Right cardiac atrium (tissue), 5 donors: ENCODE data around the gene SF3B5. TPM values are rescaled to one million over a fixed set of nuclear protein-coding genes. Genes with fewer than 3 reads are reported as not detected.
"Not testable (repeated sequence)": the region's sequence is repeated elsewhere in the genome, so short reads cannot be mapped to it uniquely, and the experiment has no call there.

Experiments
- ATAC-seq, 2 donors: fragments of 200-7000 bp; cut with Tn5 transposase; one replicate each; pipeline versions ENCODE4 v1.8.0 to v1.9.1; 2020; ENCODE audit warnings: moderate library complexity in 2 of 2, mild to moderate bottlenecking in 1 of 2
- DNase-seq, 3 donors: peaks; one replicate each; pipeline ENCODE4 v3.0.0-alpha.2; 2020
- H3K27ac ChIP-seq: one replicate; pipeline ENCODE4 v1.5.1; 2013; ENCODE audit warnings: mild to moderate bottlenecking, low read length, control low read depth, moderate library complexity
- H3K27me3 ChIP-seq: one replicate; pipeline ENCODE4 v1.6.1; 2013; ENCODE audit not compliant: control insufficient read depth, insufficient read depth
- H3K4me1 ChIP-seq: one replicate; pipeline ENCODE4 v1.6.1; 2013; ENCODE audit warnings: low read length; ENCODE audit not compliant: control insufficient read depth, insufficient read depth
- H3K4me3 ChIP-seq: one replicate; pipeline ENCODE4 v1.5.1; 2013; ENCODE audit warnings: low read length, control low read depth
- H3K9me3 ChIP-seq: one replicate; pipeline ENCODE4 v1.6.1; 2013; ENCODE audit warnings: low read length; ENCODE audit not compliant: control insufficient read depth
- WGBS: extraction: QIAGEN DNeasy Blood & Tissue Kit; methylation state at CpG from one replicate; pipeline ENCODE4 v1.1.7; 2013; 5-methylcytosine and 5-hydroxymethylcytosine counted together
- intact Hi-C, 4 donors: fragments of 100-400 bp; cut with DNase I; formaldehyde crosslinking; loops; one replicate each; pipeline versions ENCODE4 v1.11.0 to v1.14.0; 2022 to 2023
- polyA plus RNA-seq: library from polyadenylated mRNA; stranded (reverse); fragments of 200-250 nt; gene quantifications from one replicate; pipeline ENCODE4 v1.2.3, GENCODE V29; 2013
- total RNA-seq, 4 donors: library from RNA; stranded (reverse); fragmentation: NEBNext Ultra II Directional; extraction: Animal tissue kit (Norgen Biotek cat#: 25700); gene quantifications; one replicate each; pipeline ENCODE4 v1.2.1, GENCODE V29; 2021
- donor health status: healthy with polysubstance abuse.
- donor health status: DM: no; HTN: yes; CAD: no.
- donor health status: DM: no; HTN: no; CAD: no.
- donor health status: DM: no; HTN: yes; CAD: no; lungs with severe emphysema.
- donor health status: DM: yes; HTN: yes; CAD: no.

The SF3B5 gene
- total and polyA plus RNA-seq, 5 donors, result 108 to 173 (median 123) TPM

DNA sequence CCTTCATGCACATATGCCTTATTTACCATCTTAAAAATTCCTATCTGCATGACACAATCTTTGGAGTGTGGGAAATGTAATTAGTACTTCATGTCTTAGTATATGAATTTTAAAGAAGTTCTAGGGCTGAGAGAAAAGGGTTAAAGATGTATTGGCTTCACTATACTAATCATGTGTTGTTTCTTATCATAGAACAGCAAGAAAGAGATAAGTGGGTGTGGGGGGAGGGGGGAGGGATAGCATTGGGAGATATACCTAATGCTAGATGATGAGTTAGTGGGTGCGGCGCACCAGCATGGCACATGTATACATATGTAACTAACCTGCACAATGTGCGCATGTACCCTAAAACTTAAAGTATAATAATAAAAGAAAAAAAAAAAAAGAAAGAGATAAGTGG is 13.0 kb downstream of the SF3B5 start:
- WGBS, result 83% methylated on average over 3 of the region's 3 CpGs
- H3K4me3 ChIP-seq, H3K9me3 ChIP-seq, H3K27ac ChIP-seq, DNase-seq, intact Hi-C loops, ATAC-seq, H3K27me3 ChIP-seq, H3K4me1 ChIP-seq: not testable (repeated sequence)

DNA sequence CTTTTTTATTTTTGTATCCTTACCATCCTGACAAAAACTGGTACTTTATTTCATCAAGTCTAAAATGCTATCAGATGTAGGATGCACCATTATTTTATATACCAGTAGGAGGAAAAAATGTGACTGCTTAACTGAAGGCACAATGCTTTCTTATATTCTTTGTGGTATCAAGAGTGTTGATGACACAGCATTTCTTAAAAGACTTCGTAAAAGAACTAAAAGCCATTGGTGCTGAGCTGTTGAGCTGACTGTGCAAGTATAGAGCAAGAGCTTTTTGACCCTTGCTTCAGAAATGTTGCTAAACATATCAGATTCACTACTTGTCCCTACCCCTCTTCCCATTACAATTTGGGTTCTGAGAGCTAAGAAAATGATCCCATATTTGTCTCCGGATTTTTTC is 17.5 kb downstream of the SF3B5 start:
- H3K4me1 ChIP-seq, result no peaks in the 10 kb centered on the region
- intact Hi-C loops, result no loop called here
- H3K4me3 ChIP-seq, result no peak overlapping the region
- ATAC-seq, result no peak
- DNase-seq, result no peak
- 74% methylated on average over 2 of the region's 2 CpGs for WGBS
- H3K27me3 ChIP-seq, result no peaks in the 10 kb centered on the region
- H3K27ac ChIP-seq, result no peak overlapping the region
- no peaks in the 10 kb centered on the region for H3K9me3 ChIP-seq

DNA sequence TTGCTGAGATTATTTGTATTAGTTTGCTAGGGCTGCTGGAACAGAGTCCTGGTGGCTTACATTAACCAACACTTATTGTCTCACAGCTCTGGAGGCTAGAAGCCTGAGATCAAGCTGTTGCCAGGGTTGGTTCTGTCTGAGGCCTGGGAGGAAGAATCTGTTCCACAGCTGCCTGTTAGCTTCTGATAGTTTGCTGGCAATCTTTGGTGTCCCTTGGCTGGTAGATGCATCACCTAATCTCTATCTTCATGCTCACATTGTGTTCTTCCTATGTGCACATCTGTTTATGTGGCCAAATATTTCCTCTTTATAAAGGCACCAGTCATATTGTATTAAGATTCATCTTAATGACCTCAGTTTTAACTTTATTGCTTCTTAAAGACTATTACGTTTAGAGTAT is 19.5 kb downstream of the SF3B5 start:
- intact Hi-C loops, result no loop called here
- H3K27me3 ChIP-seq, result no peaks in the 10 kb centered on the region
- no peak for ATAC-seq

DNA sequence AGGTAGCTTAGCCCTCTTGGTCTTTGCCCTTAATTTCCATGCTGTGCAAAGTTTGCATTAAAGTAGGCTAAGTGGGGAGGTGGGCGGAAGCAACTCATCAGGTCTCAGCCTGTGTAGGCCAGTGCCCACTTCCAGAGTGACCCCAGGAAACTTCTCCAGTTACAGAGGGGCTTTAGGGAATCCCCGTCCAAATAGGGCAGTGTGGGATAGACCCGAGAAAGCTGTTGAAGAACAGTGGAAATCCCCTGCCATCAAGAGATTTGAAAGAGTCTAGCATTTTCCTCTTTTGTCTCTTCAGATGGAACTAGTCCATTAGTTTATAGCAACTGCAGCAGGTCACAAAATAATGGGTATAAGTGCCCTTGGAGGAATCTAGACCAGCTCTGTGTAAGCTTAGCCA is 20.2 kb downstream of the SF3B5 start:
- no peaks in the 10 kb centered on the region for H3K27me3 ChIP-seq
- intact Hi-C loops, result no loop called here
- H3K4me3 ChIP-seq, result no peak overlapping the region
- no peaks in the 10 kb centered on the region for H3K4me1 ChIP-seq
- ATAC-seq (no peak), DNase-seq (no peak)
- WGBS, result 82% methylated on average over 3 of the region's 3 CpGs
- no peaks in the 10 kb centered on the region for H3K9me3 ChIP-seq
- H3K27ac ChIP-seq, result no peak overlapping the region

More for the DNA sequence above, 19.5 kb downstream of the SF3B5 start:
- no peak overlapping the region for H3K4me3 ChIP-seq
- 83% methylated on average over 1 of the region's 1 CpG for WGBS
- H3K9me3 ChIP-seq, result no peaks in the 10 kb centered on the region
- no peaks in the 10 kb centered on the region for H3K4me1 ChIP-seq
- no peak for DNase-seq
- H3K27ac ChIP-seq, result no peak overlapping the region

DNA sequence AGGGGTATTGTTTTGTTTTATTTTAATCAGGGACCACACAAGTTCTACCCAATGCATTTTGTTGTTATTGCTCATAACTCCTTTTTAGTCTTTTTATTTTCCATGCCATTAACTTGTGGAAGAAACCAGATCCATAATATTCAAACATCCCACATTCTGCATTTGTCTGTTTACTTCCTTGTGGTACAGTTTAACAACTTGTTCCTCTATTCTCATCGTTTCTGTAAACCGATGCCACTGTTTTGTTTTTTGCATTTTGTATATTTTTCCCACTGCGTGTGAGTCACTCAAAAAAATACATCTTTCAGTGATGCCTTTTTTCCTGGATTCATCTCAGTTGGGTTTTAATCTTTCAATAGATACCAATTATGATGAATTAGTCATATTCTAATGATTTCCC is 22.3 kb downstream of the SF3B5 start:
- Histone ChIP-seq H3K4me3 (no peak overlapping the region), H3K27ac (no peak overlapping the region), H3K9me3 (no peaks in the 10 kb centered on the region), H3K27me3 (no peaks in the 10 kb centered on the region), H3K4me1 (no peaks in the 10 kb centered on the region)
- 87% methylated on average over 3 of the region's 3 CpGs for WGBS
- intact Hi-C loops, result no loop called here
- DNase-seq (no peak), ATAC-seq (no peak)

DNA sequence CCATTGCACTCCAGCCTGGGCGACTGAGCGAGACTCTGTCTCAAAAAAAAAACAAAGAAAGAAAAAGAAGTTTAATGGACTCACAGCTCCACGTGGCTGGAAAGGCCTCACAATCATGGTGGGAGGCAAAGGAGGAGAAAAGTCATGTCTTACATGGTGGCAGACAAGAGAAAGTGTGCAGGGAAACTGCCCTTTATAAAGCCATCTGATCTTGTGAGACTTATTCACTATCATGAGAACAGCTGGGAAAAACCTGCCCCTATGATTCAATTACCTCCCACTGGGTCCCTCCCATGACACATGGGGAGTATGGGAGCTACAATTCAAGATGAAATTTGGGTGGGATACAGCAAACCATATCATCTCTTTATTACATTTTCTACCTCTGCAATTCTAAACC is 25.9 kb downstream of the SF3B5 start:
- Histone ChIP-seq H3K4me1 (no peaks in the 10 kb centered on the region), H3K9me3 (no peaks in the 10 kb centered on the region), H3K27ac (no peak overlapping the region), H3K4me3 (no peak overlapping the region), H3K27me3 (no peaks in the 10 kb centered on the region)
- DNase-seq (no peak), ATAC-seq (no peak)
- 74% methylated on average over 3 of the region's 3 CpGs for WGBS
- intact Hi-C loops, result no loop called here

DNA sequence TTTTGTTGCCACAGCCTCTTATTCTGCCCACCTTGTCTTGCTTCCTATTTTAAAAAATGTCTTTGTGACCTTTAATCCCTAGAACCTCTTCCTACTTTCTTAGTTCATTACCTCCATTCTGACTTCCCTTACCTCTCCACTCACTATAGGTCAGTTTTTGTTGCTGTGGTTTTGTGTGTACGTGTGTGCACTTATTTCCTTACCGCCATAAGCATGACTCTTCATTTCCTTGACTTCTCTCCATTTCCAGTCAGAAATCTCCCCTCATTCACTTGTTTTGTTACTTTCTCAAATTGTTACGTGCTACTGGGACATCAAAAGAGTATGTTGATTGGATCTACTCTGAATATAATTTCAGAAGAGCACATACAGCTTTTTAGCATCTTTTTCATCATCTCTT is 26.6 kb downstream of the SF3B5 start:
- H3K4me3 ChIP-seq, result no peak overlapping the region
- H3K27me3 ChIP-seq, result no peaks in the 10 kb centered on the region
- no peaks in the 10 kb centered on the region for H3K9me3 ChIP-seq
- no peak overlapping the region for H3K27ac ChIP-seq
- intact Hi-C loops, result no loop called here
- DNase-seq, result no peak
- no peaks in the 10 kb centered on the region for H3K4me1 ChIP-seq
- no peak for ATAC-seq
- 82% methylated on average over 3 of the region's 3 CpGs for WGBS

DNA sequence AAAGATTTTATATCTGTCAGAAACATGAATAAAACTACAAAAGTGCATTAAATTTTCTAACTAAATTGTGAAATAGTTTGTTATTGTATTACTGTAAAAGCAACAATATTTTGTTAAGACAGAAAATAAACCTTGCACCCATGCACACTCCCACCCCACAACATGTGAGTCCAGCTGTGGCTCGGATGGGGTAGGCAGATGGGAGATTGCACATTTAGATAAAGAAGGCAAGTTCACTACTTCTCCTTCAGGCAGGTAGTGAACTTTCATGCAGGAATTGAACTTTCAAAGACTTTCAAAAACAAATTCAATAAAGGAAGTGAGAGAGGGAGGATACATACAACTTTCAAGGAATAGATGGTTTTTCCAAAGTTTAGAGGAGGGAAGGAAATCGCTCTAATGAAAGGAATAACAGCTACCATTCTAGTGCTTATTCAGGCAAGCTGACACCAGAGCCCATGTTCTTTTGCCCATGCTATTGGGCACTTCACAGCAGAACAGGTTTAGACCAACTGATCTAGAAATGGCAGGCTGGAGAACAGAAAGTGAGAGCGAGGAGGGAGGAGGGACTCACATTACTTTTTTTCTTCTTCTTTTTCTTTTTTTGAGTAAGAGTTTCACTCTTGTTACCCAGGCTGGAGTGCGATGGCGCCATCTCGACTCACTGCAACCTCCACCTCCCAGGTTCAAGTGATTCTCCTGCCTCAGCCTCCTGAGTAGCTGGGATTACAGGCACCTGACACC is 28.5 kb downstream of the SF3B5 start:
- Histone ChIP-seq H3K27ac (no peak overlapping the region), H3K4me3 (no peak overlapping the region), H3K9me3 (no peaks in the 10 kb centered on the region), H3K27me3 (no peaks in the 10 kb centered on the region), H3K4me1 (no peaks in the 10 kb centered on the region)
- intact Hi-C loops, result no loop called here
- WGBS, result 80% methylated on average over 6 of the region's 6 CpGs
- DNase-seq, result no peak
- no peak for ATAC-seq

DNA sequence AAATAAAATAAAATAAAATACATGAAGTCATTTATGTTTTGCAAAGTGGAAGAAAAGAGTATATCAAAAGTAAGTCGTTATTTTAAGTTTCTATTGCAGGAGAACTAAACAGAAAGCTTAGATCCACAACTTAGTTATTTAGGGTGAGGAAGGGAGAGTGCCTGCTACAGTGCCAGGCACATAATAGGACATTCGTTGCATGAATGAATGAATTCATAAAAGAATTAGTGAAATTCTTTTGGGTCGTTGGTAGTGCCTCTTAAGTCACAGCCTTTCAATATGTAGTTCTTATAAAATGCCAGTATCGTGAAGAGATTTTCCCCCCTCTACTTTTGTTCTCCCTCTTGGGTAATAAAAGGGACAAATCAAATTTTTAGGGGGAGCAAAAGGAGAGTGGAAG is 29.1 kb downstream of the SF3B5 start:
- no peak overlapping the region for H3K27ac ChIP-seq
- DNase-seq (no peak), ATAC-seq (no peak)
- H3K27me3 ChIP-seq, result no peaks in the 10 kb centered on the region
- 59% methylated on average over 4 of the region's 4 CpGs for WGBS
- intact Hi-C loops, result no loop called here
- no peaks in the 10 kb centered on the region for H3K9me3 ChIP-seq
- no peaks in the 10 kb centered on the region for H3K4me1 ChIP-seq
- H3K4me3 ChIP-seq, result no peak overlapping the region

DNA sequence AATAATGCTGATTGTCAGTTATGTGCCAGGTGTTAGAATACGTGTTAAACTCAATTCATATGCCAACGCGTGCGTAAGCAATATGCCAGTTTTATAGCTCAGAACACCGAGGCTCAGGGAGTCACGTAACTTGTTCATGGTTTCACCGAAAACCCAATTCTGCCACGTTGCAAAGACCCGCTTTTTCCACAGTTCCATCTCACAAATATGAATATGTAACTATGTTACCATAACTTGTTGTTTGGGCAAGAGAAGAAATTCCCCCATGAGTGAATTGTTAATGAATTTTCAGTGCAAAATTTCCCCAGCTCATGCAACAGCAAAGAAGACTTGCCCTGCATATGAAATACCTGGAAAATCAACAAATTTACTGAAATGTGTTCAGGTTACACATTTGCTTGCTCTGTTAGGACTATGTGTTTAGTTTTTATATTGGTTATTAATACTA is 30.1 kb downstream of the SF3B5 start:
- DNase-seq (no peak), ATAC-seq (no peak)
- Histone ChIP-seq H3K27ac (no peak overlapping the region), H3K9me3 (no peaks in the 10 kb centered on the region), H3K4me1 (no peaks in the 10 kb centered on the region), H3K4me3 (no peak overlapping the region), H3K27me3 (no peaks in the 10 kb centered on the region)
- intact Hi-C loops, result no loop called here
- 46% methylated on average over 9 of the region's 9 CpGs for WGBS

DNA sequence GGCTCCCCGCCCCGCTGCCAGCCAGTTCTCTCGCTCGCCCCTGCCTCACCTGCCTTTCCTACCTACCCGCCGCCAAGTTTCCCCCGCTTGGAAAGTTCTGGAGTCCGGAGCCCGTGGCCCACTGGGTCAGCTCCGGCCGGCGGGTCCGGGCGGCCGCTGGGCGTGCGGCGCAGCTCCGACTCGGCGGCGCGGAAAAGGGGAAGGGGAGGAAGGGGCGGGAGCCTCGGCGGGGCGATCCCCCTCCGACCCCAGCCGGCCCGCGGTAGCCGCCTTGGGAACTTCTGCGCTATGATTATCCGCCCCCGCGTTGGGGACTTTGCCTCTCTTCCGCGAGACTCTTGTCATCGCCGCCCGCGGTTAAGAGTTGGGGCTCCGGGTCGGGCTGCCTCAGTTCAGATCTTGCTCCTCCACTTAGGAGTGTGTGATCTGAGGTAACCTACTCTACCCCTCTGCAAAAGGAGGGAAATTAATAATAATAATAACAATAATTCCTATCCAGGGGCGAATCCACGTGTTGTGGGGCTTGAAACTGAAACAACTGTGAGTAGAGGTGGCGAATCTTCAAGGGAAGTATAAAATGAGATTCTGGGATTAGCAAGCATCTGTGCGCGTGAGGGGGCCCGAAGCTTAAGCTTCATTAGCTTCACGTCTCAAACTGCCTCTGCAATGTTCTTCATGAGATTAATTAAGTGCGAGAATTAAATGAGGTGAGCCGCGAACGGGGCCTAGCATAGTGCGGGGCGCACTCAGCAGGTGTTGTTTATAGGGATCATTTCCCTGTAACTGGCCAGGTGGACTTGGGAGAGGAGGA is 30.8 kb downstream of the SF3B5 start:
- Histone ChIP-seq H3K9me3 (no peaks in the 10 kb centered on the region), H3K4me3 (peak overlapping the region; percentile 78), H3K4me1 (no peaks in the 10 kb centered on the region), H3K27ac (no peak overlapping the region), H3K27me3 (no peaks in the 10 kb centered on the region)
- 3% methylated on average over 57 of the region's 57 CpGs for WGBS
- DNase-seq (peak; percentile 35 to 72 (median 61)), ATAC-seq (peak; percentile 60 to 65)
- intact Hi-C loops, result no loop called here
